Measurements from ENCODE around the gene RASAL1.

GRCh38 chr12:113158439-113159203 lies 23.1 kb upstream of the RASAL1 start:
- no peak for TF ChIP-seq CTCF (conservative IDR thresholded peaks at IDR 0.05; ENCODE audit: low read depth, low read length)
- no peak for TF ChIP-seq EZH2 (IDR thresholded peaks at IDR 0.05; ENCODE audit: borderline replicate concordance, low read depth, low read length, poor library complexity, severe bottlenecking)

Data from A673 (cell line).